Measurements from ENCODE around the gene SMYD3.

Gene SMYD3

GRCh38 chr1:246269466-246269865 lies 237.6 kb downstream of the SMYD3 start:
- DNase-seq, result no peak

- no peak for DNase-seq
These were observed 239.2 kb downstream of the SMYD3 start for GRCh38 chr1:246267896-246268295.

GRCh38 chr1:246267426-246267825 lies 239.7 kb downstream of the SMYD3 start:
- DNase-seq, result no peak

GRCh38 chr1:246265481-246265880 lies 241.6 kb downstream of the SMYD3 start:
- DNase-seq, result no peak

- no peak for DNase-seq
These were observed 244.8 kb downstream of the SMYD3 start for GRCh38 chr1:246262281-246262680.

- DNase-seq, result no peak
These were observed 245.4 kb downstream of the SMYD3 start for GRCh38 chr1:246261639-246262038.

GRCh38 chr1:246258250-246258649 lies 248.8 kb downstream of the SMYD3 start:
- DNase-seq, result no peak

GRCh38 chr1:246255773-246256172 lies 251.3 kb downstream of the SMYD3 start:
- DNase-seq, result no peak

- no peak for DNase-seq
These were observed 252.2 kb downstream of the SMYD3 start for GRCh38 chr1:246254854-246255253.

- DNase-seq, result no peak
These were observed 260.6 kb downstream of the SMYD3 start for GRCh38 chr1:246246430-246246829.

- no peak for DNase-seq
These were observed 261.5 kb downstream of the SMYD3 start for GRCh38 chr1:246245541-246245940.

GRCh38 chr1:246232126-246232525 lies 275.0 kb downstream of the SMYD3 start:
- DNase-seq, result no peak

- DNase-seq, result no peak
These were observed 281.0 kb downstream of the SMYD3 start for GRCh38 chr1:246226041-246226440.

- DNase-seq, result no peak
These were observed 285.4 kb downstream of the SMYD3 start for GRCh38 chr1:246221485-246222255.

GRCh38 chr1:246220495-246221065 lies 286.5 kb downstream of the SMYD3 start:
- DNase-seq, result no peak

- no peak for DNase-seq
These were observed 287.5 kb downstream of the SMYD3 start for GRCh38 chr1:246219508-246220030.

- no peak for DNase-seq
These were observed 288.4 kb downstream of the SMYD3 start for GRCh38 chr1:246218686-246219085.

GRCh38 chr1:246216906-246217305 lies 290.2 kb downstream of the SMYD3 start:
- no peak for DNase-seq

- DNase-seq, result no peak
These were observed 291.6 kb downstream of the SMYD3 start for GRCh38 chr1:246215510-246215903.

- DNase-seq, result peak in 1 of 2 donors; percentile 94
These were observed 292.2 kb downstream of the SMYD3 start for GRCh38 chr1:246214708-246215509.

GRCh38 chr1:246213947-246214346 lies 293.1 kb downstream of the SMYD3 start:
- DNase-seq, result no peak

- DNase-seq, result no peak
These were observed 293.6 kb downstream of the SMYD3 start for GRCh38 chr1:246213502-246213901.

- DNase-seq, result no peak
These were observed 294.0 kb downstream of the SMYD3 start for GRCh38 chr1:246213036-246213435.

GRCh38 chr1:246212013-246212412 lies 295.1 kb downstream of the SMYD3 start:
- no peak for DNase-seq
